ENCODE data around the gene NTM. TPM values are rescaled to one million over a fixed set of nuclear protein-coding genes. Genes with fewer than 3 reads are reported as not detected.
A peak's percentile ranks its signal among the peaks of the same experiment; 100 is the strongest.

Gene NTM
- total RNA-seq, 1 experiment from 2014 or later: 9.9 TPM

DNA sequence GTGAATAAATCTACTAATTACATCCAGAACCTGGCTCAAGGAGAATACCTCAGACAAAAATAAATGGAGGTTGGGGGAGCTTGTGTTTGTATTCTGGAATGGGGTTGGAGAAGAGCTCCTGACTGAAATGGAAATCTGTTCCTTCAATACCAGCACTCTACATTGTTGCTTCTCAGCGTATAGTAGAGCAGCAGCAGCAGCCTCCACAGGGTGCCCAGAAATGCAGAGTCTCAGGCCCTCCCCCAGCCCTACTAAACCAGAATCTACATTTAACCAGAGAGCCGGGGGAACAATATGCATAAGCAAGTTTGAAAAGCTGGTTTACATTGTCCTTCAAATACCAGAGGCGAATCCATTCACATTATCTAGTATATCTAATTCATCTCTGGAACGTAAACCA, 474.8 kb downstream of the NTM start:
- no peak for DNase-seq
- no peak overlapping the region for H2BK20ac ChIP-seq (ENCODE audit: low read depth, low read length, poor library complexity, severe bottlenecking)
- Mint-ChIP-seq H3K9me3 (no peaks in the 10 kb centered on the region), H3K27ac (peak overlapping the region in 1 of 3 experiments; percentile 72; a peak in 2 of 7 replicates), H3K4me3 (no peak overlapping the region), H3K36me3 (ENCODE audit: insufficient read depth in 1 of 3, low read depth in 3 of 3) (no peaks in the 10 kb centered on the region), H3K4me1 (peaks cover 40 to 50% of the 10 kb centered on the region in 2 experiments), H3K27me3 (ENCODE audit: low read depth) (peaks cover 3% of the 10 kb centered on the region)
- H4K5ac ChIP-seq (ENCODE audit: insufficient read length, low read depth, low read length): no peak overlapping the region
- no peak for TF ChIP-seq CTCF (conservative IDR thresholded peaks at IDR 0.05)
- H3K14ac ChIP-seq (ENCODE audit: insufficient read depth, low read length): no peak overlapping the region
- no peak overlapping the region for H3T11ph ChIP-seq (ENCODE audit: low read length)
- H2BK5ac ChIP-seq (ENCODE audit: insufficient read length, low read length): no peak overlapping the region
- H3K23ac ChIP-seq (ENCODE audit: insufficient read length, low read depth, low read length): no peak overlapping the region
- no peaks in the 10 kb centered on the region for H3K79me2 ChIP-seq (ENCODE audit: insufficient read depth, low read length)
- H2AFZ ChIP-seq (ENCODE audit: low read length): no peak overlapping the region
- WGBS (ENCODE audit: extremely low coverage, insufficient read length, low lambda C conversion rate): no CpG with 5 or more reads among the region's 4 CpGs
- H3K4me2 ChIP-seq (ENCODE audit: insufficient read depth, insufficient read length, low read length): peak overlapping the region; percentile 39
- H2AK5ac ChIP-seq (ENCODE audit: insufficient read length, low read length): no peak overlapping the region
- no peaks in the 10 kb centered on the region for H4K20me1 ChIP-seq (ENCODE audit: control insufficient read depth, insufficient read depth, insufficient read length)
- H4K91ac ChIP-seq (ENCODE audit: insufficient read length, low read depth, low read length): no peak overlapping the region
- no peak overlapping the region for H2BK15ac ChIP-seq (ENCODE audit: low read depth, low read length)
- H2BK12ac ChIP-seq (ENCODE audit: insufficient read length, low read depth, low read length): no peak overlapping the region
- H3K4me1 ChIP-seq (ENCODE audit: insufficient read depth, low read length): peaks cover 5% of the 10 kb centered on the region; the same call in 1 of the 2 replicates
- H3K79me1 ChIP-seq (ENCODE audit: insufficient read depth, low read depth, low read length, poor library complexity, severe bottlenecking): no peaks in the 10 kb centered on the region
- H3K27ac ChIP-seq (ENCODE audit: insufficient read length, low read depth, low read length): no peak overlapping the region
- H3K4ac ChIP-seq (ENCODE audit: low read depth, low read length): no peak overlapping the region
- no peaks in the 10 kb centered on the region for H3K23me2 ChIP-seq (ENCODE audit: insufficient read length, low read depth, low read length, poor library complexity, severe bottlenecking)
- no peak overlapping the region for H4K8ac ChIP-seq (replicated peaks; ENCODE audit: insufficient read length, low read depth, low read length)
- H3K9ac ChIP-seq (ENCODE audit: extremely low read depth, insufficient read length, low read length): no peak overlapping the region
- H3K18ac ChIP-seq (ENCODE audit: insufficient read length, low read depth, low read length): no peak overlapping the region
- H2BK120ac ChIP-seq (ENCODE audit: low read depth, low read length, poor library complexity, severe bottlenecking): no peak overlapping the region
- no peaks in the 10 kb centered on the region for H3K9me3 ChIP-seq (ENCODE audit: control insufficient read depth, low read depth, low read length)
- H3K27me3 ChIP-seq (ENCODE audit: insufficient read depth, low read length): no peaks in the 10 kb centered on the region
- H3K56ac ChIP-seq (ENCODE audit: insufficient read length, low read depth, low read length): no peak overlapping the region
